OCI-LY3 (cell line): ENCODE data around the gene GFRA1.

ENCODE experiments used
- H2AFZ ChIP-seq: fragments of 200-600, 300-600 bp; shearing (Covaris generic); 2 replicates; pipeline ENCODE4 v1.6.0; 2014; ENCODE audit warnings: antibody characterized with exemption, low read depth, low read length
- H3K27ac ChIP-seq: fragments of 200-600, 300-600 bp; sonication (generic); 2 replicates; pipeline ENCODE4 v1.5.1; 2014; ENCODE audit warnings: mild to moderate bottlenecking, low read length, moderate library complexity, mixed read lengths
- H3K27me3 ChIP-seq: fragments of 200-600, 300-600 bp; sonication (generic); 2 replicates; pipeline ENCODE4 v1.6.1; 2014; ENCODE audit warnings: low read depth, low read length, mixed read lengths
- H3K36me3 ChIP-seq: fragments of 200-600, 300-600 bp; sonication (generic); replicated peaks from 2 replicates; pipeline ENCODE3; 2014; ENCODE audit warnings: low read depth, low read length, mixed read lengths
- H3K4me1 ChIP-seq: fragments of 300-600, 200-600 bp; sonication (generic); 2 replicates; pipeline ENCODE4 v1.6.1; 2014; ENCODE audit warnings: low read length, mixed read lengths
- H3K4me2 ChIP-seq: fragments of 200-600, 300-600 bp; sonication (generic); 2 replicates; pipeline ENCODE4 v1.6.1; 2014; ENCODE audit warnings: low read length, mixed read lengths
- H3K4me3 ChIP-seq: fragments of 300-600, 200-600 bp; sonication (generic); 2 replicates; pipeline ENCODE4 v1.5.1; 2014; ENCODE audit warnings: antibody characterized with exemption, mild to moderate bottlenecking, low read length, moderate library complexity
- H3K79me2 ChIP-seq: fragments of 300-600, 200-600 bp; shearing (Covaris generic); 2 replicates; pipeline ENCODE4 v1.6.1; 2014; ENCODE audit warnings: mild to moderate bottlenecking, low read length, mixed read lengths
- H3K9ac ChIP-seq: fragments of 300-600, 200-600 bp; shearing (Covaris generic); 2 replicates; pipeline ENCODE4 v1.6.0; 2014; ENCODE audit warnings: mild to moderate bottlenecking, low read length, moderate library complexity
- H3K9me3 ChIP-seq: fragments of 200-600, 300-600 bp; shearing (Covaris generic); 2 replicates; pipeline ENCODE4 v1.6.1; 2014; ENCODE audit warnings: low read length, mixed read lengths; ENCODE audit not compliant: insufficient read depth
- H4K20me1 ChIP-seq: fragments of 200-600, 300-600 bp; sonication (generic); 2 replicates; pipeline ENCODE4 v1.6.1; 2016; ENCODE audit warnings: low read length, mixed read lengths; ENCODE audit not compliant: insufficient read depth
- CTCF ChIP-seq: fragments of 200-600, 300-600 bp; sonication (generic); IDR thresholded peaks from 2 replicates; pipeline ENCODE4 v1.5.1; 2014; ENCODE audit warnings: antibody characterized with exemption, low read length, low read depth
- EZH2phosphoT487 ChIP-seq: fragments of 200-600 bp; shearing (Covaris generic); IDR thresholded peaks from 2 replicates; pipeline ENCODE4 v1.6.1; 2018; ENCODE audit warnings: antibody characterized with exemption, mixed run types, low read depth

Gene GFRA1

GRCh38 chr10:116073001-116073400 lies 200.0 kb downstream of the GFRA1 start:
- no peak for TF ChIP-seq CTCF
- TF ChIP-seq EZH2phosphoT487, result no peak
- Histone ChIP-seq H3K27ac (no peak overlapping the region), H2AFZ (no peak overlapping the region), H3K27me3 (no peaks in the 10 kb centered on the region), H3K36me3 (no peaks in the 10 kb centered on the region), H3K9ac (no peak overlapping the region), H4K20me1 (no peaks in the 10 kb centered on the region), H3K4me3 (no peak overlapping the region), H3K4me1 (no peaks in the 10 kb centered on the region), H3K9me3 (no peaks in the 10 kb centered on the region), H3K4me2 (no peak overlapping the region), H3K79me2 (no peaks in the 10 kb centered on the region)

- H3K9ac ChIP-seq, result no peak overlapping the region
- TF ChIP-seq CTCF (no peak), EZH2phosphoT487 (no peak)
- no peak overlapping the region for H2AFZ ChIP-seq
- no peaks in the 10 kb centered on the region for H3K36me3 ChIP-seq
- no peaks in the 10 kb centered on the region for H3K79me2 ChIP-seq
- no peak overlapping the region for H3K27ac ChIP-seq
- H3K9me3 ChIP-seq, result no peaks in the 10 kb centered on the region
- no peaks in the 10 kb centered on the region for H4K20me1 ChIP-seq
- H3K27me3 ChIP-seq, result no peaks in the 10 kb centered on the region
- H3K4me3 ChIP-seq, result no peak overlapping the region
- H3K4me2 ChIP-seq, result no peak overlapping the region
- H3K4me1 ChIP-seq, result no peaks in the 10 kb centered on the region
These were observed 201.4 kb downstream of the GFRA1 start for GRCh38 chr10:116071453-116072148.

- Histone ChIP-seq H3K4me1 (no peaks in the 10 kb centered on the region), H2AFZ (no peak overlapping the region), H3K27me3 (no peaks in the 10 kb centered on the region), H3K4me2 (no peak overlapping the region), H3K4me3 (no peak overlapping the region), H3K9ac (no peak overlapping the region), H3K79me2 (no peaks in the 10 kb centered on the region), H3K36me3 (no peaks in the 10 kb centered on the region), H3K27ac (no peak overlapping the region), H3K9me3 (no peaks in the 10 kb centered on the region), H4K20me1 (no peaks in the 10 kb centered on the region)
- no peak for TF ChIP-seq EZH2phosphoT487
- TF ChIP-seq CTCF, result no peak
These were observed 202.2 kb downstream of the GFRA1 start for GRCh38 chr10:116070743-116071320.

- H3K27ac ChIP-seq, result no peak overlapping the region
These were observed 203.2 kb downstream of the GFRA1 start for GRCh38 chr10:116069856-116070255.

More at GRCh38 chr10:116069856-116070255, 203.2 kb downstream of the GFRA1 start:
- Histone ChIP-seq H4K20me1 (no peaks in the 10 kb centered on the region), H3K27me3 (no peaks in the 10 kb centered on the region), H3K4me3 (no peak overlapping the region), H3K9me3 (no peaks in the 10 kb centered on the region), H3K4me2 (no peak overlapping the region), H3K4me1 (no peaks in the 10 kb centered on the region), H2AFZ (no peak overlapping the region), H3K36me3 (no peaks in the 10 kb centered on the region), H3K9ac (no peak overlapping the region), H3K79me2 (no peaks in the 10 kb centered on the region)
- TF ChIP-seq CTCF (no peak), EZH2phosphoT487 (no peak)
